Stimulated activated CD8-positive, alpha-beta memory T cell treated with anti-CD3 and anti-CD28 coated beads, Interleukin-7, amount 100 ng/mL, for 4 hours (primary cell): ENCODE results near the gene PYGB.

ENCODE experiments used
- DNase-seq, 2 donors: peaks; one replicate each; pipeline ENCODE4 v3.0.0-alpha.2; 2020; ENCODE audit warnings: low read depth in 2 of 2

Gene PYGB

GRCh38 chr20:25282796-25283195, 34.9 kb downstream of the PYGB start:
- no peak for DNase-seq

- DNase-seq: no peak
Observed at GRCh38 chr20:25283221-25283951, 35.5 kb downstream of the PYGB start.

- DNase-seq: no peak
Observed at GRCh38 chr20:25284131-25284601, 36.3 kb downstream of the PYGB start.

- DNase-seq: no peak
Observed at GRCh38 chr20:25285091-25285647, 37.3 kb downstream of the PYGB start.

GRCh38 chr20:25285856-25286798, 38.2 kb downstream of the PYGB start:
- no peak for DNase-seq

GRCh38 chr20:25286917-25287316, 39.0 kb downstream of the PYGB start:
- DNase-seq: no peak

GRCh38 chr20:25287631-25288290, 39.9 kb downstream of the PYGB start:
- DNase-seq: no peak

GRCh38 chr20:25288291-25289181, 40.7 kb downstream of the PYGB start:
- DNase-seq: no peak

GRCh38 chr20:25289886-25290597, 42.2 kb downstream of the PYGB start:
- no peak for DNase-seq

- no peak for DNase-seq
Observed at GRCh38 chr20:25290646-25291431, 43.0 kb downstream of the PYGB start.

- DNase-seq: no peak
Observed at GRCh38 chr20:25291432-25292133, 43.7 kb downstream of the PYGB start.

GRCh38 chr20:25292176-25292891, 44.4 kb downstream of the PYGB start:
- DNase-seq: no peak

GRCh38 chr20:25293507-25293906, 45.6 kb downstream of the PYGB start:
- no peak for DNase-seq

GRCh38 chr20:25293910-25294458, 46.1 kb downstream of the PYGB start:
- no peak for DNase-seq

- DNase-seq: peak; percentile 21 to 32
Observed at GRCh38 chr20:25294459-25295385, 46.8 kb downstream of the PYGB start.

- no peak for DNase-seq
Observed at GRCh38 chr20:25295386-25296093, 47.7 kb downstream of the PYGB start.
